Fibroblast of the conjunctiva (primary cell): ENCODE data around the gene TCEANC.

Experiments used
- DNase-seq: peaks from one replicate; pipeline ENCODE4 v3.0.0-alpha.2; 2010; ENCODE audit warnings: low read depth

TCEANC gene

DNA sequence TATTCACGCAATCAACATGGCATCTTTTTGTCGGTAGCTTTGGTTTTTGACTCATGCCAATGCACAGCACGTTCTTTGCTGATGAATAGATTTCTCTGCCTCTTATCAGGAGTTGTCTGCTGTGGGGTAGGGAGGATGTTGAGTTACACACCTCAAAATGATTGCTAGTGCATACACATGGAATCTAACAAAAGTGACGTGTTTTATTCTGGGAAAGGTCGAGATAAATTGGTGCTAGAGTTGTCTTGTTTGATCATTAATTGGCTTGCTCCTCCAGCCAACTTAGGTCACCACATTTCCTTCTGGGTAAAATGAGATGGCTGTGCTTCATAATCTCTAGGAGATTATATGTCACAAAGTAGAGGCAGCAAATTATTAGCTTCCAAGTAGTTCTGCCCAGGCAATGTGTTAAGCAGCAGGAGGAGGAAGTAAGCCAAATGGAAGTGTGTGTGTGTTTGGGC lies 39.9 kb downstream of the TCEANC start:
- no peak for DNase-seq

DNA sequence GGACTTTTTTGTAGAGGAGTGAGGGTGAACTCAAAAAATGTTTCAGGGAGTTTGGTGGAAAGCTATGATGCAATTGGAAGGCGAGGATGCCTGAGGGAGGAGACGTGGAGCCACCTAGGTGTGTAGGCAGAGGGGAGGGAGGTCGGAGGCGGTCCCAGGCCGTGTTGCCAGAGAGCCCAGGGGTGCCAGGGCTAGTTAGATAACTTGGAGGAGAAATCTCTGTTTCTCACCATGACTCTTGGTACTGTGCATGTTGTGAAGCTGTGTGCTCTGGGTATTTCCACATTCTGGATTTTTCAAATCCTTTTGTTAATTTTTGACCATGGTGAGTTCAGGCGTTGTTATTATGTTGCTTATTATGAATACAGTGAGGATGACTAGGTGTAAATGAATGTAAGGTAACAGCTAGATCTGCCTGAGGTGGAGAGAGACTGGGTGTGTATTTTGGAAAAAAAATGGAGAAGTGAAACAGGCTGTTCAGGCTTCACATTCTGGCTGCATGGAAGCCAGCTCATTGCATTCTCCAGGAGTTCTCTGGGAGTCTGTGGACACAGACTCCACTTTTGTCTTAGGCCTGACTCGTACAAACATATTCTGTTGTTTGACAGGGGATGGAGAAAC lies 40.5 kb downstream of the TCEANC start:
- no peak for DNase-seq

DNA sequence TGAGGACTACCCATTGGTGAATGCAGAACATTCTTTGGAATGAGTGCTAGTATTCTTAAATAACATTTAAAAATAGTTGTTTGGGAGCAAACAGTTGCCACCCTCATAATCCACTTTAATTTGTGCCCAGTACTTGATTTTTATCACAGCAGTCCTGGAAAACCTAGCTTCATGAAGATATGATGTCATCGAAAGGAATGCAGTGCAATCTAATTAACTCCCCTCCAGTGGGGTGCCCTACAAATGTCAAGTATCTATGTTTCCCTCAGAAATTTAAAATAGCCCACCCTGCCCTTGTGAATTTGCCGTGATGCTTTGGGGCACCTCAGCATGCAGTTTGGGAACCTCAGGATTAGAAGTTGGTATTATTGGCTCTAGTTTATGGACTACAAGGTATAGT lies 41.4 kb downstream of the TCEANC start:
- DNase-seq: no peak

DNA sequence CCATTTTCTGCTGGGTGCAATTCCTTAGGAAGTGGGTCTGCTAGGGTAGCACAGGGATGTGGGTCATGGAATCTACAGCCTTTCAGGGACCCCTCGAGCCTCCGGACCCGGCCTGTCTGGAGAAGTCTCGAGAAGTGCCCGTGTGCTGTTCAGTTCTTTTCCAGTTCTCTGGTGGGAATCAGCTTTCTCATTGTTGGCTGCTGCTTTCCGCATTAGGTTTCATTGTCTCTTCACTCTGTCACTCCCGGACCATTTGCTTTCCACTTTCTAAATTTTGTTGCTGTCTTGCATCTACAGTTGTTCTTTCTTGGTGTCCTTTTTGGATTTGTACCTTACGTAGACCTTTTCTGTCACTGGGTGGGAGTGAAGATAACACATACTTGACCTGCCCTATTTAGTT lies 42.0 kb downstream of the TCEANC start:
- no peak for DNase-seq

DNA sequence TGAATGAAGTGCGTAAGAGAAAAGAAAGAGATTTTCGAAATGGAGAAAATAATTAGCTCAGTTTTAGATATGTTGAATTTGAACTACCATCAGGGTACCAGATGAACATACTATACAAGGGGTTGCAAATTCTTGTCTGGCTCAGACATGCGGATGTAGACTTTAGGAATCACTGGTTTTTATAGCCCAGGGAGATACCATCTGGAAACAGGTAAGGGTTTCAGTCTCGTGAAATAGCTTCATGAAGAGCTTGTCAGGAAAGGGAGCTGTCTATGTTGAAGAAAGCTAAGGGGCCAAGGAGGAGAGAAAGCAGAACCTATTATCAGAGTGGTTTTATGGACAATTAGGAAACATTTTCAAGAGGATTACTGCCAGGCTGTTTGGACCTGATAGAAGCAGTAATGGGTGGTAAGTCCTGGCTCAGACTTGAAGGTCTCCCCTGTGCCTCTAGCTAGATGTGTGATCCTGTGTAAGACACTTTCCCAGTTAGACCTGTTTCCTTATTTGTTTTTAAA lies 42.7 kb downstream of the TCEANC start:
- DNase-seq: no peak

DNA sequence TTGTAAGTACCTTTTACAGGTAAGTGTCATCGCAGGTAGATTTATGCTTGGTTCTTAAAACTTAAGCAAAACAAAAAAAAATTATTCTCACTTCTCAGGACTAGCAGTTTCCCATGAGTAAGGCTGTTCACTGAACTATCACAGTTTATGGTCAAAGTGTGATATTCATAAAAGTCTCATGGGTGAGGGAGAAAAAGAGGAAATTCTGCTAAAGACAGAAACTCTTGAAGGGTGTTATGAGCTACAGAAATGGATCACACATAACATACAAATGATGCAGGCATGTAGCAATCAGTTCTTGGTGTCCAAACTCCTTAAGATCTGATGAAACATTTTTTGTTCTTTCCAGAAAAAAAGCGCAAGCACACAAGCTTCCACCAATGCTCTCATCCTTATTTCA lies 44.5 kb downstream of the TCEANC start:
- DNase-seq: no peak

DNA sequence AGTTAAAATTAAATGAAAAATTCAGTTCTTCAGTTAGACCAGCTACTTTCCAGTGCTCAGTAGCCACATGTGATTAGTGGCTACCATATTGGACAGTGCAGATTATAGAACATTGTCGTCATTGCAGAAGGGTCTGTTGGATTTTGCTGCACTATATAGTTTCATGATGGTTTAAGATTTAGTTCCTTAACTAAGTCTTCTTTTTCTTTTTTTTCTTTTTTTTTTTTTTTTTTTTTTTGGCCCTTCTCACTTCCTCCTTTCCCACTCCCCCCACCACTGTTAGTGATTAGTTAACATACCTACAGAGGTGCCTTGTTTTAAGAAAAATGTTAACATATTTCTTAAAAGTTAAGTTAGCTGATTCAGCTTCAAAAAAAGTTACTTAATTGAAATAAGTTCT lies 45.0 kb downstream of the TCEANC start:
- no peak for DNase-seq

DNA sequence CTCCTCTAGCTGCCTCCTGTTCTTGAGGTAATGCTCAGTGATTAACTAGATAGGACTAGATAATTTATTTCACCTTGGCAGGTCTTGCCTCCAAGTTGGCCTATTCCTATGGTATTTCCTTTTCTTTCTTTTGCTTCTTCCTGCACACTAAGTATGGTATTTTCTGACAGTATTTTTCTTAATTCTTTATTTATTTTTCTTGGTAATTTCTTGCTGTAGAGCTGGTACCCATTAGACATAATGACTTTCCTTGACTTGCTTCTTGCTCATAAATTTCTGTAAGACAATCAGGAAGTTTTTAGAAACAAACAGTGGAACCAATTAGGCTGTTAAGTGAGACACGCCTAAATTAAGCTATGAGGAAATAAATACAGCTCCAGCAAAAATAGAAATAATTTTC lies 45.5 kb downstream of the TCEANC start:
- no peak for DNase-seq

DNA sequence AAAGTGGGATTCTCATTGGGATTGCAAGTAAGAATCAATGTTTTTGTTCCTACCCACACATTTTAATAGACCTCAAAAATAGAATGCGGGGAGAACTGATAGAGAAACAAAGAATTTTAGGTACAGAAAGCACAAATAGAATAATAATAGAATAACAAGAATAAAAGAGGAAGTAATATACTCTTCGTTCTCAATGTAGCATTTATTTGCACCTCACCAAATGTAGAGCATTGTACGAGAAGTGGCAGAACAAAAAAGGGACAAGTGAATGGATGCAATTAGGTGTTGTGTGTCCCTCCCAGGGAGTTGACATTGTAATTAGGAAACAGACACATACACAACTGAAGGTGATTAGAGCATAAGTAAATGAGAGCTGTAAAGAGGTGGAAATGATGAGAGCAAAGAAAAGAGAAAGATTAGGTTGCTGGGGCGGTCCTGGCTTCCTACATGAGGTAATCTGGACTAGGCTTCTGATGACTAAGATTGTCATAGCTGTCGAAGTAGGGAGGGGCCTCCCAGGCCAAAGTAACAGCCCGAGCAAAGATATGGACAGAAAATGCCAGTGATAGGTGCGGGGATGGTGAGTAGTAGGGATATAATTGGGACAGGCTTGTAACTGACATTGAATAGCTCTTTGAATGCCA lies 46.4 kb downstream of the TCEANC start:
- no peak for DNase-seq

DNA sequence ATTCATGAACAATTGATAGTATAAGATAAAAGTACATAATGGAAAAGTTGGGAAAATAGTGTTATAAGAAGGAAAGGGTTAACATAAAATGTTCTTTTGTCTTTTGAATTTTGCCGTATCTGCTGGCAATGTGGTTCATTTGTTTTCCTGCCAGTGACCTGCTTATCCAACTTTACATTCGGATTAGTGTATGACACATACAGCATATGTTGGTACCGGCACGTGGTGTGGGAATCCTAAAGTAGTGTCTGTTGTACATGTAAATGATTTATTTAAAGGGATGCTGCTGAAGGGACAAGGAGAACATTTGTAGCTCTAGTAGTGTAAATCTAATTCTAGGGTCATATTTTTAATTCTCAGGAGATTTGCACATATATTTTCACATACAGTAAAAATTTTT lies 47.4 kb downstream of the TCEANC start:
- DNase-seq: no peak

DNA sequence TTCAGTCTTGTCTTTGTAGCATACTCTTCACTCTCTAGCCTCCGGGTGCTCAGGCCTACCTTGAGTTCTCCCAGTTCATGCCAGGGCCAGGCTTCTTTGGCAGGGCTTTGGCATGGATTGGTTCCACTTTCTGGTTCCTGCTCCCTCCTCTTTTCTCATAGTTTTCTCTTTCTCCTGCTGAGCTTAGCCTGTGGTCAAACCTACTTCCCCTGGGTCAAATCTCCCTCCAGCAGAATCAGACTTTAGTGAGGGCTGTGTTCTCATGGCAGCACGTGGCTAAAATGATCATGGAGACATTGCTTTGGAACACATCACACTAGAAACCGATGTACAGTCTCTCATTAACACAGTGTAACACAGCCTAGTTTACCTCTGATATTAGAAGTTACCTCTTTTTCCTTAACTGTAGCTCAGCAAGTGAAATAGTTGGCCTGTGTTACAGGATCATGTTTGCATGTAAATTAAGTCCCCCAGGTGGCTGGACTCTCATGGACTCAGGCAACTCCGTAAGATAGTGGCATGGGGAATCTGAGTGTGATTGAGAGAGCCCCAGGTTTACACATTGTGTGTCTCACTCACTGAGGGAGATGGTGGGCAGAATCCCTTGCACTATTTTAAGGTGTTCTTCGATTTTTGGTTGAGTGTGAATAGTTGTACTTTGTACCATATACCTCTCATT lies 49.3 kb downstream of the TCEANC start:
- DNase-seq: no peak

DNA sequence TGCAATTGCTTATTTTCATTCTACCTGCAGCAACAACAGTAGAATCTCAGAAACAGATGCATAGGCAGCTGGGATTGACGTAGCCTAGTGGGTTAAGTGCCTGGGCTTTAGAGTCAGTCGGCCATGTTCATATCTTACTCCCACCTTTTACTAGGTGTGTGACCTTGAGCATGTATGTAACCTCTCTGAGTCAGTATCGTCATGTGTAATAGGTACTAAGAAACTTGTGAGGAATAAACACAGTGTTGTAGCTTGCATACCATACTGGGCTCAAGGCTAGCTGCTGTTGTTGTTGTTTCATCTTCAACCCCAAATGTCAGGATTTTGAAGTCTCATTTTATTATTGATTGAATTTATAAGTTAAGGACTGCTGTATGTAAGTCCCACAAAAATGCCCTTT lies 50.2 kb downstream of the TCEANC start:
- DNase-seq: no peak

DNA sequence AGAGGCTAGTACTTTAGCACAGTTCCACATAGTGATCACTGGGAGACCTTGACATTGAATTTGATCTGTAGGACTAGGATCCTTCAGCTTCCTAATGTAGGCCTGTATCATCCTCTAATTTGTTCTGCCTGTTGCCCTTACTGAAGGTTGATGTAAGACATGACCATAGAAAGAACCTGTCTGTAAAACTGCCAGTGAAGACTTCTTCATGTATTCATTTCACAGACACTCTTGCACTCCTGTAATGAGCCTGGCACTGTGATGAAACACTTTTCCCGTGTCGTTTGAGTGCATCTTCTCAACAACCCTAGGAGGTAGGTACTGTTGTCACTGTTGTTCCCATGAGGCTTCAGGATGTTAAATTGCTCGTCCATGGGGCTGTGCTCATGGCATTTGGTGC lies 50.6 kb downstream of the TCEANC start:
- DNase-seq: no peak

DNA sequence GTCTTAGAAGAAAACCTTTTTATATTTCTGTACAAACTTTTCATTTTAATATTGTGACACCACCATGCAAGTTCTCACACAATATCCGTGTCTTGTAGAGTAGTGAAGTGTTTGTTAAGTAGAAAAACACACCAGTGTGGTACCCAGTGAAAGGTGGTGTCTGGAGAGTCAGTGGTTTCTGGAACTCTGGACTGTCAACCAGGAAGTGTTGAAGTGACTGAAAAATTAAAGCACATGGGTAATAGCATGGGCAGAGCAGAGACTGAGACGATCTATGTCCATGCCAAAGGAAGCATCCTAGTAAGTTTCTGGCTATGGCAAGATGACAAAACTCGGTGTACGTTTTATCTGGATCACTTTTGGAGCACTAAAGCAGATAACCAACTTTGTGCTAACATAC lies 58.2 kb downstream of the TCEANC start:
- DNase-seq: no peak
